GM19025 (cell line): ENCODE results near the gene ARHGDIG.
"Not testable (repeated sequence)": the region's sequence is repeated elsewhere in the genome, so short reads cannot be mapped to it uniquely, and the experiment has no call there.

Experiments used
- ATAC-seq: cut with Tn5 transposase; IDR thresholded peaks from one replicate; pipeline ENCODE4 v1.9.1; 2021; ENCODE audit warnings: mild to moderate bottlenecking, low read depth, moderate library complexity; ENCODE audit not compliant: unreplicated experiment

The ARHGDIG gene

DNA sequence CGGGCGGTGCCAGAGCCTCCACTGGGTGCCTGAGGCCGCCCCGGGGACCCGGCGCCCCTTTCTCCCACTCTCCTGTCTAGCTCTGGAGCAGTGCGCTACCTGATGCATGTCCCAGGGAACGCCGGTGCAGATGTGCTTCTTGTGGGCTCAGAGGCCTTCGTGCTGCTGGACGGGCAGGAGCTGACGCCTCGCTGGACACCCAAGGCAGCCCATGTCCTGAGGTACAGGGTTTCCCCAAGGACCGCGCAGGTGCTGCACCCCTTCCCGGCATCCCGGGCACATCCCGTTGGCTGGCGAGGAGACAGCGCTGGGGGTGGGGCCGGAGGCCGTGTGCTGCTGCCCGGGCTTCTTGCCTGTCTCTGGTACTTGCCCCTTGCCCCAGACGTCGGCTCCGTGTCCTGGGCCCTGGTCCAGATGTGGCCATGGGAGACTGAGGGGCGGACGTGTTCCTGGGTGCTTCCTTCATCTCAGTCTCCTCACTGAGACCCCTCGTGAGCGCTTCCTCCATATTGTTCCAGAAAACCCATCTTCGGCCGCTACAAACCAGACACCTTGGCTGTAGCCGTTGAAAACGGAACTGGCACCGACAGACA is 17.1 kb upstream of the ARHGDIG start:
- no peak for ATAC-seq

DNA sequence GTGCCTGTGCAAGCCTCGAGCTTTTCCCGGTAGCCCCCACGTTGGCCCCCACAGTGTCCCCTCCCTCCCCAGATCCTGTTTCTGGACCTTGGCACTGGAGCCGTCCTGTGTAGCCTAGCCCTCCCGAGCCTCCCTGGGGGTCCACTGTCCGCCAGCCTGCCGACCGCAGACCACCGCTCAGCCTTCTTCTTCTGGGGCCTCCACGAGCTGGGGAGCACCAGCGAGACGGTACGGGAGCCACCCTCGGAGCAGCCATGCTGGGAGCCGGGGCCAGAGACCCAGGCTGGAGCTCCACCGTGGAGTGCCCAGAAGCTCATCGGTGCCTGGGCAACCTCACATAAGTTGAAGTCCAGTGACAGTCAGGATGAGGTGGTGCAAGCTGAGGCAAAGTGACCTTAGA is 16.4 kb upstream of the ARHGDIG start:
- no peak for ATAC-seq

DNA sequence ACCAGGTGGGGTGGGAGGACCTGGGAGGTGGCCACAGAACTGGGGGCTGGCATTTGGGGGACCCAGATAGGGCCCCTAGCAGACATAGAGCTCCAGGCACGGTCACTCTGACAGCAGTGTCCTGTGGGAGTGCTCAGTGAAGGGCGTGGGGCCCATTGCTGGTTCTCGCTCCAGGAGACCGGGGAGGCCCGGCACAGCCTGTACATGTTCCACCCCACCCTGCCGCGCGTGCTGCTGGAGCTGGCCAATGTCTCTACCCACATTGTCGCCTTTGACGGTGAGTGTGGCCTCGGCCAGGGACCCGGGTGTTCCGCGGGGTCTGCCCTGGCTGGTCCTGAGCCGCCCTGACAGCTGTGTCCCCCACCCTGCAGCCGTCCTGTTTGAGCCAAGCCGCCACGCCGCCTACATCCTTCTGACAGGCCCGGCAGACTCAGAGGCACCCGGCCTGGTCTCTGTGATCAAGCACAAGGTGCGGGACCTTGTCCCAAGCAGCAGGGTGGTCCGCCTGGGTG is 15.9 kb upstream of the ARHGDIG start:
- ATAC-seq = no peak

DNA sequence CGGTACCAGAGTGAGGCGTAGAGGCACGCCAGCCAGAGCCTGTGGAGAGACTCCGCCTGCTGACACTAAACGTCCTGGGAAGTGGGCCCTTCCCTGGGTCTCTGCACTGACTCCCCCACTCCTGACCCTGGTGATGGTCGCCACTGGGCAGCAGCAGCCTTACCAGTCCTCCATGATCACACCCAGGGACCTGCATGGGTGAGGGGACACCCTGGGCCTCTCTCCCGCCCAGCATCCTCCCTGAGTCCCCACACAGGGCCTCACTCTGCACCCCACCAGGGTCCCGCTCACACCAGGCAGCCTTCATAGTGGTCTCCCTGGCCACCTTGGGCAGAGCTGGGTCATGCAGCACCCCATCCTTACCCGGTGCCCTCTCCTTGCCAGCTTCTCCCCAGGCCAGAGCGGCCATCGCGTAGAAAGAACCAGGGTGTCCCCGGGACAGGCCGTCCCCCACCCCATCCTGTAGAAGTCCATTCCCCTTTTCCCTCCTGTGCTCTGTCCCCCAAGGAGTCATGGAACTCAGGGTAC is 15.3 kb upstream of the ARHGDIG start:
- no peak for ATAC-seq

DNA sequence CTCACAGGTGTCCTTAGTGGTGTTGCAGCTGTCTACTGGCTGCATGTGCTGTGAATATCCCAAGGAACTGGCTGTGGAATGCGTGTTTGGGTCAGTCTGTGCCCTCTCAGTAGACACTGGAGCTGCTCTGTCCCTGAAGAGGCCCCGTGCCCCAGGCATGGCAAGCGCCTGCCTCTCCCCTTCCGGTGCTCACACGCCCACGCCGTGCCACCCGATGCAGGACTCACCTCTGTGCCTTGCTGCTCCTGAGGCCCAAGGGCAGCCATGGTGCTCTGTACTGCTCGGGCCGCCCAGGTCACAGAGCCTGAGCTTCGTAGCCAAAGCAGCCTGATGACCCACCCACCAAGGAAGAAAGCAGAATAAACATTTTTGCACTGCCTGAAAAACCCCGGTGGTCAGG is 14.7 kb upstream of the ARHGDIG start:
- no peak for ATAC-seq

DNA sequence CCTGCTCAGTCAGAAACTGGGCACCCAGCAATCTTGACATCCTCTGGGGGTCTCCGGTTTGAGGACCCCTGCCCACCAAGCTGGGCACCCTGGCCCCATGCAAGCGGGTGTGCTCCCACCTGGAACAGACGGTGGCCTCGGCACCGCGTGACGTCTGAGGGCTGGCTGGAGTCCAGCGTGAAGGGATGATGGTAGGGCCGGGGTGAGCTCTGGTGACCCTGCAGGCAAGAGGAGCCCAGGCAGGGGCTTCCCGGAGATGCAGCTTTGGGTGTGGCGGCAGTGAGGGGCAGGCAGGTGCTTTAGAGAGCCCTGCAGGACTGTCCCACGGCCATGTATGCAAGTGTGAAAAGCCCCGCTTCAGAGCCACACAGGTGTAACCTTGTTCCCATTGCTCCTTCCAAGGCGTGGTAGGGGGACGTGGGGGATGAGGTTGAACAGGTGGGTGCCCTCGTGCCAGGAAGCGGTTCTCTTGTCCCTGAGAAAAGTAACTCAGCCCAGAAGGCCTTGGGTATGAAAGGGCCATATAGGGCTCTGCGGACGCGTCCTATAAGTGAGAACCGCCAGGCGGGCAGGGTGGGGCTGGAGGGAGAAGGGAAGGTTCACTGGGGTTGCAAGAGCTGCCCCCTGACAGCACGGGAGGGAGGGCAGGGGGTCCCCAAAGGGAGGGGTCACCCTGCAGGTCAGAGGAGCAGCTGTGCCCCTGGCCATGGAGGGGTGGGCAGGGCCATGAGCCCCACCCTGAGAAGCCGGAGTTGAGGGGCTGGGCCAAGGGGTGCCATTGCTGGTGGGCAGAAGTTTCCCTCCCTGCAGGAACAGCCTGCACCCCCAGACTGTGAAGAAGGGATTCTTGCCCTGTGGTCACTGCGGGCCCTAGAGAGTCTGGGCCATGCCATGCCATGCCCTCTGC is 13.9 kb upstream of the ARHGDIG start:
- no peak for ATAC-seq

DNA sequence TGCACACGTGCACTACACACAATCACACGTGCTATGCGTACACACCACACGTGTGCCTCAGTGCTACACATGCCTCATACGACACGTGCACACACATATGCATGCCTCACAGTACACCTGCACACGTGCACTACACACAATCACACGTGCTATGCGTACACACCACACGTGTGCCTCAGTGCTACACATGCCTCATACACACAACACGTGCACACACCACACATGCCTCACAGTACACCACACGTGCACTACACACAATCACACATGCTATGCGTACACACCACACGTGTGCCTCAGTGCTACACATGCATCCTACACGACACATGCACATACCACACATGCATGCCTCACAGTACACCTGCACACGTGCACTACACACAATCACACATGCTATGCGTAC is 12.8 kb upstream of the ARHGDIG start:
- ATAC-seq = not testable (repeated sequence)

DNA sequence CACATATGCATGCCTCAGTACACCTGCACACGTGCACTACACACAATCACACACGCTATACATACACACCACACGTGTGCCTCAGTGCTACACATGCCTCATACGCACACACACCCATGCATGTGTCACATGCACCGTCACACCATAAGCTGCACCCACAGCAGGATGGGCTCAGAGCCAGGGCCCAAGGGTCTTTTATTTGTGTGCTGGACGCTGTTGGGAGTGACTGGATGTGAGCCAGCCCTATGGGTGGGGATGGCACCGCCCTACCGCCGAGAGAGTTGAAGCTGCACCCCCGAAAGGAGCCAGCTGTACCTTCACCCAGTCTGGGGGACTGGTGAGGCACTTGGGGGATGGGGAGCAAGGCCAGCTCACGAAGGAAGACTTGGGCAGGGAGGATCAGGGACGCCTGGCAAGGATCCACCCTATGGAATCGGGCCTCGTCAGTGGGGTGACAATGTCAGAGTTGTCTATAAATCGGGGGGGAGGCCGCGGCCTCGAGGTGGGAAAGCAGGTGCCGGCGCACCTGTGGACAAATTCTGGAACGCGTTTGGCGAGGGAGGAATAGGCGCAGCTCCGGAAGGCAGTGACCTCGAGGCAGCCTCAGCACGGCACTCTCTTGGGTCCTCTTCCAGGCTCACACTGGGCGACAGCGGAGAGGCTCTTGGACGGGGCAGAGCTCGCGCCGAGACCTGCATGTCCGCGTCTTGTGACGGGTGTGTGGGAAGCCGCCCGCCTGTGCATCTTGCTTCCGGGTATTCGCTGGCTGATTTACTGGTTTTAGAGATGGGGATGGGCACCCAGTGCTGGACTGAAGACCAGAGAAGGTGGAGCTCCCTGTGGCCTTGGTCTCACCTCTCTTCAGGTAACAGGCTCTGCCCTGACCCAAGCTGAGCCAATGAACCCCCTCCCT is 12.0 kb upstream of the ARHGDIG start:
- no peak for ATAC-seq

DNA sequence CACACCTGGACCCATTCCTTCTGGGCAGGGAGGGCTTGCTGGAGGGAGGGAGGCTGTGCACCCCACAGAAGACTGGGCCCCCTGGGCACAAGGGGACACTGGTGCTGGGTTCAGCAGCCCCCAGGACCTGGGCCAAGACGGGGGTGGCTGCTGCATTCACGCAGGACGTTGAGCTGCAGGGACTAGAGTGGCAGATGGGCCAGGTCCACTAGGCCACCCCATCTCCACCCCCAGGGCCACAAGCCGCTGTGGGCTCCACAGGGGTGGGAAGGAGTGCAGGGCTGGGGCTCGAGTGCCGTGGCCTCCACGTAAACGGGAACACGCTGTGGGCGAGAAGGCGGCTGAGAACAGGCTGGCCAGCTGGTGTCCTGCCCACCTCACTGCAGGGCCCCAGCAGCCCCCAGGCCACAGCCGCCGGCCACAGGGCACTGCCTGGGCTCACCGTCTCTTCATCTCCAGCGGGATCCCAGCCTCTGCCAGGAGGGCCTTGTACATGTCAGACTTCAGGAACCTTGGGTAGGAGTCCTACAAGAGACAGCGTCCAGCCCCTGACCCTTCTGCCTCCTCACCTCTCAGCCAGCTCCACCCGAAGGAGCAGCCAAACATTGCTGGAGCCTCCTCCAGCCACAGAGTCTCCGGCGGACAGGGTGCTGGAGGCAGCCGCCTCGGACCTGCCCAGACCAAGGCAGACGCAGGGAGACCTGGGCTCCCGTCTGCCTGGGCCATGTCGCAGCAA is 11.2 kb upstream of the ARHGDIG start:
- ATAC-seq = no peak

DNA sequence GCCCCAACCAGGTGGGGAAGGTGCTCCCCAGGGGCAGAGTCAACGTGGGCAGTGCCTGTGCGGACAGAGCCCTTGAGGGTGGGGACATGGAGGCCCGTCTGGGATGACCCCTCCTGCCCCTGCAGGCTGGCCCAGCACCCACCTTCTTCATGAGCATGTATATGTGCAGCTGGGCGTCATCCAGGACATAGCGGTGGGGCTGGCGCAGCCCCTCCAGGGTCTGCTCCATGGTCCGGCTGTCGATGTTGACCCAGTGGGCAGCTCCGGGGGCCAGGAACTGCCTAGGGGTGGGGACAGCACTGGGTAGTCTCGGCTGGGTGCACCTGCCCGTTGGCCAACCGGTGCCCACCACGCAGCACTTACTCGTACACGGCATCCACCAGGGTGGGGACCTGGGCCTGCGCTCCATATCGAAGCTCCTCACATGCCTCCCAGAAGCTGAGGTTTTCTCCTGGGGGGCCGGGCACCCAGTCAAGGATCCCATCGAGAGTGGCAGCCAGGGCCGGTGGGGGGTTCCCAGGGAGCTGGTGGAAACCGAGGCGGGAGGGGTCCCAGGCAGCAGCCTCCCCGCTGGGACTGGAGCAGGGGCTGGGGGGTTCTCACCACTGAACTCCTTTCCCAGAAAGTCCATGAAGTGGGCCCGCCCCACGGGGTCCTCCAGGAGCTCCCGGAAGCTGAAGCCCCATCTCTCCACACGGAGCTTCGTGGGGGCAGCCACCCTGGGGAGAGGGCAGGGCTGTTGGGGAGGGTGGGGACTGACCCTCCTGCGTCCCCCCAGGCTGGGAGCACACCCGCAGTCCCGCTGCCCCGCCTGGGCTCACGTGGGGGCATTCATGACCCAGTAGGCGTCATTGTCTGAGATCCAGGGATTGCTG is 9.8 kb upstream of the ARHGDIG start:
- no peak for ATAC-seq

DNA sequence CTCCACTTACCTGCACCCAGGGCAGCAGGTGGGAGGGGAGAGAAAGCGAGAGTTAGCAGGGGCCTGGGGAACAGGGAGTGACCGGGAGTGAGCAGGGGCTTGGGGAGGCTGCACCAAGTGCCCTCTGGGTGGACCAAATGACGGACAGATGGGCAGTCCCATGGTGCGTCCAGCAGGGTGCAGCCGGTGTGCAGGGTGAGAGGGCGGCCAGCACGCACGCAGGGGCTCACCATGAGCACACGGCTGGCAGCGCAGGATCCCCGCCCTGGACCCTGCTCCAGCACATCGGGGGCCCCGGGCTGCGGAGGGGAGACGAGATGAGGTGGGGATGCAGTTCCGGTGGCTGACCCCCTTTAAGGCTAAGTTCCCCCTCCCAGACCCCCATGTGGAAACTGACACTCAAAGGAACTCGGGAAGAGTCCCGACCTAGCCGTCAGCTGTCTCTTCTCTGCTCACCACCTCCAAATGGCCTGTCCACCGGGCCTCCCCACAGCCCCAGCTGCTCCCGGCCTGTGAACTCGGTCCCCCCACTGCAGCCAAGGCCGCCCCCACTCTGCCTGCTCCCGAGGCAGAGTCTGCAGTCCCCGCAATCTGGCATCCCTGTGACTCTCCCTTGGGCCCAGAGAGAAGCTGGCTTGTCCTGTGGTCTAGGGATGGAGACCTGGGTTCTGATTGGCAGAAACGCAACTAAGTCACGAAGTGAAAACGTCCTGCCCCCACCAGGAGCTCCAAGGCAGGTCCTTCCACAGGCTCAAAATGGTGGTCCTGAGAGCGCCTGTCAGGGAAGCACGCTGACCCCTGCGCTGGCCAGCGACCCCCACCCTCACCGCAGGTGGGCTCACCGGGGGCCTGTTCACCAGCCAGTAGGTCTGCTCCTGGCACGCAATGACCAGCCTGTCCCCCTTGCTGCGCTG is 7.5 kb upstream of the ARHGDIG start:
- ATAC-seq = no peak

DNA sequence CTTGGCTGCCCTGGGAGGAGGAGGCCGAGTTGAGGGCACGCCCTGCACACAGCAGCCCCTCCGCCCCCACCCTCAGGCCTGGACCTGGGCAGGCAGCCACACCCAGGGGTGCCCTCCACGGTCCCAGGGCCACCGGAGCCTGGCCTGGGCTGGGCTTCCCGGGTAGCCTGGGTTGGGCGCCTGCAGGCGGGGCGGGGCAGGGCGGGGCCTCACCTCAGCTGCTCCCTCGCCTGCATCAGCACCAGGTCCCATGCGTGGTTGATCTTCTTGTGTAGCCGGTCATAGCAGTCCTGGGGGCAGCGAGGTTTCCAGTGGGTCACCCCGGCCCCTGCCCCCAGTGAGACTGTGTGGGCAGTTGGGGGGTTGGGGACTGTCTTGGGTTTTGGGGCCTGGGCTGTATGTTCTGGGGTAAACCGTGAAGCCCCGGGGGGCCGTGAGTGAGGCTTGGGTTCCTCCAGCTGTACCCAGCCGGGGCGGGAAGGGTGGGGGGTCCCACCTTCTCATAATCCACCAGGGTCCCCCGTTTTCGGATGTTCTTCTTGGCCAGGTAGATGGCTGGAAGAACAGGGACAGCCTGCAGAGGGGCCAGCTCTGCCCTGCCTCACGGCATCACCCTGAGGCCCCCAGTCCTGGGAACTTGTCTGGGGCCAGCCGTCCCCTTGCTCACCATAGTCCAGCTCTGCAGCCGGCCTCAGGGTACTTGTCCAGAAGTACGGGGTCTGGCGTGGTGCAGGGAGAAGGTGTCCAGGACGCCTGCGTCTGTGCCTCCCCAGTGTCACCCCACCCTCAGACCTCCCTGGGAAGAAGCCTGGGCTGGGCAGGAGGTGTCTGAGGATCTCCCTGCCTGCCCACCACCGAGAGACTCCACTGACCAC is 6.6 kb upstream of the ARHGDIG start:
- no peak for ATAC-seq

DNA sequence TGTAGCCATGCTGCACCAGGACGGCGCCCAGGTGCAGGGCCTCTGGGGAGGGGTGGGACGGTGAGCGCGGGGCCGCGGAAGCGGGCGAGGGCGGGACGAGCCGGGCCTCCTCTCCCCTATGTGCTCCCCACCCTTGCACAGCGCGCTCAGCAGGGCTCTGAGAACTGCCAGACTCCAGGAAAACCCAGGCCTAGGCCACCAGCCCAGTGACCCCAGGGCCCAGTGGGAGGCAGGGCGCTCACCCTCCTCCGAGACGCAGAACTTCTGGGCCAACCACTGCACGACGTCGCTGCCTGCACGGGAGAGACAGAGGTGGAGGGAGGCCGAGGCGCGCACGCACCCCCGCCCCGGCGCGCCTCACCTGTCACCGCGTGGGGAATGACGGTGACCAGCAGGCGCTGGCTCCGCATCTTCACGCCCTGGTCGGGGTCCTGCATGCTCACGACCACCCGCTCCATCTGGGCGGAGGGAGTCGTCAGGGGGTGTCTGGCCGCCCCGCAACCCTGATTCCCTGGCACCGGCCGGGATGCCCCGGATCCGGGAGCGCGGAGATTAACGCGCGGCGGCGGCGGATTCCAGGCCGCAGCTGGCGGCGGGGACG is 5.2 kb upstream of the ARHGDIG start:
- no peak for ATAC-seq

DNA sequence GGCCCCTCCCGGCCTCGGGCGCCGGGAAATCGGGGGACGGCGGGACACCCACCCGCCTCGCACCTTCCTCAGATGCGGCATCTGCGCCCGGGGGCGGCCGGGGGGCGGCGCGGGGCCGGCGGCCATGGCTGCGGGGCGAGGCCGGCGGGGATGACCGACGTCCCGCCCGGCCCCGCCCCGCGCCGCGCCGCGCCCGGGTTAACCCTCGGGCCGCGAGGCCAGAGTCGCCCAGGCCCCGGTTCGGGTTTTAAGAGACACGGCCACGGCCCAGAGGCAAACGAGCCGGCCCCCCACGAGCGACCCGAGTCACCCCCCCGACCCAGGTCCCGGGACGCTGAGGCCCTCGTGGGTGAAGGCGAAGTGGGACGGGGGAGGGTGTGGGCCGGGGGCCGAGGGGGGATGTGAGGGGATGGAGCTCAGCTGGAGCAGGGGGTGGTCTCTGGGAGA is 4.6 kb upstream of the ARHGDIG start, which contains the start of gene RGS11:
TSS of gene RGS11 (minus strand) at position 159 of the 447 bp plus-strand sequence. CDS start at position 126, 33 bp downstream.
- ATAC-seq = no peak

DNA sequence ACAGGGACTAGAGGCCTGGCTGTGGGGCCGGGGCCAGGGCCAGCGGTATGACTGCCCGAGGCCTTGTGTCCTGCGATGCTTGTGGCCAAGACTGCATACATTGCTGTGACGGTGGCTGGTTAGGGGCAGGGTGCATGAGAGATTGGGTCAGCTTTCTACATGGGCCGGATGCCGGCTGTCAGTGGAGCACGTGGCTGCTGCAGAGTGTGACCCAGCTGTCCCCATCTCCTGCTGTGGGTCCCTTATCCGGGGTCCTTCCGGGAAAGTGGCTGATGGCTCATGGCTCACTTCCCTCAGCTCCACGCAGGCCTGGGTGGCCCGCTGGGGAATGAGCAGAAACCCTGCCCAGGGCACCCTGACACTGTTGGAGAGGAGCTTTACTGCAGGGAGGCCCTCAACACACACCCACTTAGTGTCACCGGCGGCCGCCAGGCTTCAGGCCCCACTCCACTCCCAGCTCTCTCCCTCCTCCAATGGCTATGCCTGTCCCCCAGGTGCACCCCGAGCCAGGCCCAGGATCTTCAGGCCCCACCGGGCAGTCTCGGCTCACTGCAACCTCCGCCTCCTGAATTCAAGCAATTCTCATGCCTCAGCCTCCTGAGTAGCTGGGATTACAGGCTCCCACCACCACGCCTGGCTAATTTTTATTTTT is 3.8 kb upstream of the ARHGDIG start:
- no peak for ATAC-seq

DNA sequence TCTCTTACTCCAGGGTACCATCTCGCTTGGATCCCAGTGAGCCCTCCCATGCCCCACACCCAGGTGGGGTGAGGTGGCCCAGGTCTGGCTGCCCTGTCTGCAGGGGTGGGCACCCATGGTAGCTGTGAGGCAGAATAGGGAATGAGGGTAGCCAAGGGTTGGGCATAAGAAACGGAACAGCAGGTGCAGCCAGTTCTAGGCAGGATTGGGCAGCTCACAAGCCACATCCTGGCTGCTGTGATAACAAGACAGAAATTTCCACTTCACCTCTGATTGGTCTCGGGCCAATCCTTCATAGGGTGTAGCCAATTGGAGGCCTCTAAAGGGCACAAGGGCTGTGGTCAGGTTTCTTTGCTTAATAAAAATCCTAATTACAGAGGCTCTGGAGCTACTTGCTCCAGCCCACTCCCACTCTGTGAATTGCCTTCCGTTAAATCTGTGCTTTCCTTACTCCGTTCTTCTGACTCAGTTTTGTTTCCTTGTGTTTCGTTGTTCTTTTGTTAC is 1.5 kb upstream of the ARHGDIG start:
- ATAC-seq = no peak
